Peyer's patch (tissue), 4 donors: ENCODE measurements around the gene NPTN.

Experiments used
- POLR2A ChIP-seq, 2 donors: fragments of 450-650 bp; IDR thresholded peaks; one replicate each; pipeline ENCODE4 v1.5.1; 2017; ENCODE audit warnings: antibody characterized with exemption in 2 of 2, mild to moderate bottlenecking in 2 of 2, moderate library complexity in 2 of 2
- TF ChIP-seq, protein P1 (sequence below), 6 experiments: fragments of 450-650 bp in 4 of 6; fragments of 200-600 bp in 2 of 6; sonication (generic) in 1 of 6; IDR thresholded peaks; one replicate each; pipeline ENCODE4 v1.5.1; 2017 to 2019; ENCODE audit warnings: antibody characterized with exemption in 6 of 6, mild to moderate bottlenecking in 3 of 6, moderate library complexity in 1 of 6

DNA sequence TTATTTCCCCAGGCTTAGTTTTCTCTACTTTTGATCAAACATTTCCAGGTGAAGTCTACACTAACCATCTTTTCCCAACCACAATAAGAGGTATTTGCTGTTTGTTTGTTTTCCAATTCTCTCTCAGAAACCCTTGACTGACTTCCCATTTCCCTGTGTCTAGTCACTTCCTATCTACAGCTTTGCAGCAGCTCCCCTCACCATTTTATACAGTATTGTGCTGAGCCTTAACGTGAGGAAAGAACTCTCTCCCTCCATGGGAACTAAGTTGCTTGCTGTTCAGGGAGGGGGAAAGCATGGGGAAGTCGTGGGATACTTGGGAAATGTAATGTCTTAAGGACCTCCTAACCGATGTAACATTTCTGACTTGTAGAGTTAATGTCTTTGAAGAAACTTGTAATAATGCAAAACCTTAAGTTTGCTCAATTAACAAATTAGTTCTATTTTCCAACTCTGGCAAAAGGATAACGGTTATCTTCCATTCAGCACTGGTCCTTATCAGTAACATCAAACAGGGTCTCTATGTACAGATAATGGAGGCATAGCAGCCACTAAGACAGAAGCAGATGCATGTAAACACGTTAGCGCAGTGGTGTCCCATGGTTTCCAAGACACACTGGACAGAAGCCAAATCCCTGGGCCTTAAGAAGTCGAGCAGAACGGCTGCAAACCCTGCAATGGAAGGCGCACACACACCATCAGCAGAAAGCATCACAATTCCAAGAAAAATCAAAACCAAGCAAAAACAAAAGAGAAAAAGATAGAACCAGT lies 39.7 kb downstream of the NPTN start:
- no peak for TF ChIP-seq POLR2A (IDR thresholded peaks at IDR 0.05)
- TF ChIP-seq, protein P1, sequence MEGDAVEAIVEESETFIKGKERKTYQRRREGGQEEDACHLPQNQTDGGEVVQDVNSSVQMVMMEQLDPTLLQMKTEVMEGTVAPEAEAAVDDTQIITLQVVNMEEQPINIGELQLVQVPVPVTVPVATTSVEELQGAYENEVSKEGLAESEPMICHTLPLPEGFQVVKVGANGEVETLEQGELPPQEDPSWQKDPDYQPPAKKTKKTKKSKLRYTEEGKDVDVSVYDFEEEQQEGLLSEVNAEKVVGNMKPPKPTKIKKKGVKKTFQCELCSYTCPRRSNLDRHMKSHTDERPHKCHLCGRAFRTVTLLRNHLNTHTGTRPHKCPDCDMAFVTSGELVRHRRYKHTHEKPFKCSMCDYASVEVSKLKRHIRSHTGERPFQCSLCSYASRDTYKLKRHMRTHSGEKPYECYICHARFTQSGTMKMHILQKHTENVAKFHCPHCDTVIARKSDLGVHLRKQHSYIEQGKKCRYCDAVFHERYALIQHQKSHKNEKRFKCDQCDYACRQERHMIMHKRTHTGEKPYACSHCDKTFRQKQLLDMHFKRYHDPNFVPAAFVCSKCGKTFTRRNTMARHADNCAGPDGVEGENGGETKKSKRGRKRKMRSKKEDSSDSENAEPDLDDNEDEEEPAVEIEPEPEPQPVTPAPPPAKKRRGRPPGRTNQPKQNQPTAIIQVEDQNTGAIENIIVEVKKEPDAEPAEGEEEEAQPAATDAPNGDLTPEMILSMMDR (IDR thresholded peaks at IDR 0.05) = no peak
